K562 (cell line): ENCODE measurements around the gene ZNF366.

Experiments
- CTCF ChIP-seq, 3 experiments: IDR thresholded peaks in 2 of 3; conservative IDR thresholded peaks in 1 of 3; 2 replicates each; pipeline ENCODE4 v1.5.1; 2011 to 2012; ENCODE audit warnings: low read length in 3 of 3, mild to moderate bottlenecking in 3 of 3, control low read depth in 2 of 3, improper control_type of control experiment in 1 of 3, inconsistent platforms in 1 of 3, low read depth in 1 of 3, mixed read lengths in 1 of 3, moderate library complexity in 1 of 3; ENCODE audit not compliant: insufficient read depth in 2 of 3
- CUX1 ChIP-seq: fragments of 200-800 bp; sonication (Bioruptor generic); IDR thresholded peaks from 2 replicates; pipeline ENCODE4 v1.6.1; 2016; ENCODE audit warnings: missing genetic modification characterization, missing compliant biosample characterization
- HDGF ChIP-seq: fragments of 450-650 bp; IDR thresholded peaks from 2 replicates; pipeline ENCODE4 v1.6.1; 2016
- HEY1 ChIP-seq: fragments of 250-450 bp; sonication (Bioruptor Pico); IDR thresholded peaks from 2 replicates; pipeline ENCODE4 v1.5.0; 2020; ENCODE audit warnings: mild to moderate bottlenecking, moderate library complexity, borderline replicate concordance
- LCOR ChIP-seq: sonication (generic); formaldehyde crosslinking; IDR thresholded peaks from 2 replicates; pipeline ENCODE4 v1.8.0; 2022; ENCODE audit warnings: mild to moderate bottlenecking, missing genetic modification reagents
- NKRF ChIP-seq: fragments of 450-650 bp; IDR thresholded peaks from 2 replicates; pipeline ENCODE4 v1.6.1; 2016; ENCODE audit warnings: borderline replicate concordance
- POLR2A ChIP-seq: fragments of 450-650 bp; conservative IDR thresholded peaks from 2 replicates; pipeline ENCODE4 v1.6.1; 2016
- SETDB1 ChIP-seq: IDR thresholded peaks from one replicate; pipeline ENCODE4 v1.6.1; 2012; ENCODE audit warnings: low read length, control low read depth, inconsistent platforms
- ZNF449 ChIP-seq: fragments of 250-450 bp; sonication (Bioruptor Pico); IDR thresholded peaks from 2 replicates; pipeline ENCODE4 v1.8.0; 2022; ENCODE audit warnings: moderate library complexity, mild to moderate bottlenecking, inconsistent platforms

GRCh38 chr5:72507907-72508238 is 663 bp upstream of the ZNF366 start:
- TF ChIP-seq SETDB1 (no peak), HDGF (no peak), CTCF (IDR thresholded peaks at IDR 0.05 in 2 of 3, conservative IDR thresholded peaks at IDR 0.05 in 1 of 3; ENCODE audit: insufficient read depth in 2 of 3, low read depth in 1 of 3, low read length in 3 of 3) (no peak), POLR2A (no peak), ZNF449 (no peak), HEY1 (no peak), CUX1 (no peak), LCOR (CRISPR knock-in tag) (no peak), NKRF (no peak)
